Measurements from ENCODE around the gene GZMM. TPM values are rescaled to one million over a fixed set of nuclear protein-coding genes. Genes with fewer than 3 reads are reported as not detected.

Gene GZMM
- polyA plus RNA-seq, 1 of the 3 experiments (the other 2 are of a cell fraction): not detected

DNA sequence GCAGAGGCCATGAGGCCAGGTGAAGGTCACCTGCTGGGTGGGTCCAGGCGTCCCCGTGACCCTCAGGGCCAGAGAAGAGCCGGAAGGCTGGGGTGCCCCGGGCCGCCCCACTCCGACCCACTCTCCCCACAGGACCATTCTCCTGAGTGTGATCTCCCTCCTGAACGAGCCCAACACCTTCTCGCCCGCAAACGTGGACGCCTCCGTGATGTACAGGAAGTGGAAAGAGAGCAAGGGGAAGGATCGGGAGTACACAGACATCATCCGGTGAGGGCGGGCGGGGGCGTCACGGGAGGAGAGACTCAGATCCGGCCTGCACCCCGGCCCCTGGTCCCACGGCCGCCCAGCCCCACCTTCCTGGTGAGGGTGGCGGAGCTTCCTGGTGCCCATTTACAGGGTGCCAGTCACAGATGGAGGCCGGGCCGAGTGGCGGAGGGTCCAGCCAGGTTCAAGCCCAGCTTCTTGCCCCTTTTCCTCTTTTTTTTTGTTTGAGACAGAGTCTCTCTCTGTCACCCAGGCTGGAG lies 6.9 kb upstream of the GZMM start (continued):
- TF ChIP-seq FOSL2 (IDR thresholded peaks at IDR 0.05; ENCODE audit: borderline replicate concordance, low read depth) (no peak), POLR2AphosphoS5 (IDR thresholded peaks at IDR 0.05; ENCODE audit: low read depth, low read length) (no peak), RXRA (IDR thresholded peaks at IDR 0.05; ENCODE audit: borderline replicate concordance, low read depth) (no peak), CHD2 (IDR thresholded peaks at IDR 0.05; ENCODE audit: low read length, partially characterized antibody) (no peak), RAD21 (IDR thresholded peaks at IDR 0.05; ENCODE audit: low read length) (no peak), TAF1 (IDR thresholded peaks at IDR 0.05; ENCODE audit: borderline replicate concordance, low read depth, low read length) (no peak), TEAD4 (IDR thresholded peaks at IDR 0.05; ENCODE audit: borderline replicate concordance, insufficient read depth) (no peak), MXI1 (IDR thresholded peaks at IDR 0.05; ENCODE audit: low read depth, low read length) (no peak)

- Histone ChIP-seq H3K9ac (no peak overlapping the region), H3K27me3 (ENCODE audit: insufficient read depth) (no peaks in the 10 kb centered on the region), H3K9me3 (no peaks in the 10 kb centered on the region), H3K79me2 (ENCODE audit: insufficient read depth) (peaks cover 28% of the 10 kb centered on the region), H4K20me1 (ENCODE audit: insufficient read depth) (peaks cover 22% of the 10 kb centered on the region), H3K4me3 (ENCODE audit: low read depth in 2 of 2, low read length in 1 of 2) (no peak overlapping the region), H3K4me1 (ENCODE audit: control insufficient read depth in 1 of 2, insufficient read depth in 2 of 2, low read depth in 1 of 2, low read length in 1 of 2) (peaks cover 3 to 9% of the 10 kb centered on the region in 2 experiments; a peak in 2 of 4 replicates), H2AFZ (ENCODE audit: low read depth) (no peak overlapping the region), H3K36me3 (replicated peaks in 1 of 2; ENCODE audit: control insufficient read depth in 1 of 2, insufficient read depth in 2 of 2, low read length in 1 of 2) (peaks cover 0 to 48% of the 10 kb centered on the region in 2 experiments), H3F3A (replicated peaks; ENCODE audit: insufficient read depth) (no peaks in the 10 kb centered on the region), H3K4me2 (no peak overlapping the region), H3K9me2 (no peaks in the 10 kb centered on the region), H3K27ac (ENCODE audit: low read depth in 2 of 2, low read length in 1 of 2) (no peak overlapping the region)
- DNase-seq: no peak
- 88% methylated on average over 29 of the region's 40 CpGs for WGBS (ENCODE audit: low lambda C conversion rate)
- TF ChIP-seq ELF1 (IDR thresholded peaks at IDR 0.05) (no peak), MAX (IDR thresholded peaks at IDR 0.05; ENCODE audit: low read depth) (no peak), RFX5 (IDR thresholded peaks at IDR 0.05; ENCODE audit: low read length) (no peak), RCOR1 (IDR thresholded peaks at IDR 0.05; ENCODE audit: low read length) (no peak), FOSL2 (IDR thresholded peaks at IDR 0.05; ENCODE audit: borderline replicate concordance, low read depth) (no peak), POLR2AphosphoS5 (IDR thresholded peaks at IDR 0.05; ENCODE audit: low read depth, low read length) (no peak), NRF1 (IDR thresholded peaks at IDR 0.05; ENCODE audit: low read depth, low read length) (no peak), SMC3 (IDR thresholded peaks at IDR 0.05; ENCODE audit: low read depth, low read length) (no peak), CHD2 (IDR thresholded peaks at IDR 0.05; ENCODE audit: low read length, partially characterized antibody) (no peak), YY1 (IDR thresholded peaks at IDR 0.05; ENCODE audit: low read depth) (no peak), TCF12 (IDR thresholded peaks at IDR 0.05) (no peak), GATA2 (CRISPR knock-in tag; IDR thresholded peaks at IDR 0.05) (no peak)
- TF ChIP-seq, protein P1, sequence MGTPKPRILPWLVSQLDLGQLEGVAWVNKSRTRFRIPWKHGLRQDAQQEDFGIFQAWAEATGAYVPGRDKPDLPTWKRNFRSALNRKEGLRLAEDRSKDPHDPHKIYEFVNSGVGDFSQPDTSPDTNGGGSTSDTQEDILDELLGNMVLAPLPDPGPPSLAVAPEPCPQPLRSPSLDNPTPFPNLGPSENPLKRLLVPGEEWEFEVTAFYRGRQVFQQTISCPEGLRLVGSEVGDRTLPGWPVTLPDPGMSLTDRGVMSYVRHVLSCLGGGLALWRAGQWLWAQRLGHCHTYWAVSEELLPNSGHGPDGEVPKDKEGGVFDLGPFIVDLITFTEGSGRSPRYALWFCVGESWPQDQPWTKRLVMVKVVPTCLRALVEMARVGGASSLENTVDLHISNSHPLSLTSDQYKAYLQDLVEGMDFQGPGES (IDR thresholded peaks at IDR 0.05; ENCODE audit: low read depth, low read length): no peak
- TF ChIP-seq, protein P2, sequence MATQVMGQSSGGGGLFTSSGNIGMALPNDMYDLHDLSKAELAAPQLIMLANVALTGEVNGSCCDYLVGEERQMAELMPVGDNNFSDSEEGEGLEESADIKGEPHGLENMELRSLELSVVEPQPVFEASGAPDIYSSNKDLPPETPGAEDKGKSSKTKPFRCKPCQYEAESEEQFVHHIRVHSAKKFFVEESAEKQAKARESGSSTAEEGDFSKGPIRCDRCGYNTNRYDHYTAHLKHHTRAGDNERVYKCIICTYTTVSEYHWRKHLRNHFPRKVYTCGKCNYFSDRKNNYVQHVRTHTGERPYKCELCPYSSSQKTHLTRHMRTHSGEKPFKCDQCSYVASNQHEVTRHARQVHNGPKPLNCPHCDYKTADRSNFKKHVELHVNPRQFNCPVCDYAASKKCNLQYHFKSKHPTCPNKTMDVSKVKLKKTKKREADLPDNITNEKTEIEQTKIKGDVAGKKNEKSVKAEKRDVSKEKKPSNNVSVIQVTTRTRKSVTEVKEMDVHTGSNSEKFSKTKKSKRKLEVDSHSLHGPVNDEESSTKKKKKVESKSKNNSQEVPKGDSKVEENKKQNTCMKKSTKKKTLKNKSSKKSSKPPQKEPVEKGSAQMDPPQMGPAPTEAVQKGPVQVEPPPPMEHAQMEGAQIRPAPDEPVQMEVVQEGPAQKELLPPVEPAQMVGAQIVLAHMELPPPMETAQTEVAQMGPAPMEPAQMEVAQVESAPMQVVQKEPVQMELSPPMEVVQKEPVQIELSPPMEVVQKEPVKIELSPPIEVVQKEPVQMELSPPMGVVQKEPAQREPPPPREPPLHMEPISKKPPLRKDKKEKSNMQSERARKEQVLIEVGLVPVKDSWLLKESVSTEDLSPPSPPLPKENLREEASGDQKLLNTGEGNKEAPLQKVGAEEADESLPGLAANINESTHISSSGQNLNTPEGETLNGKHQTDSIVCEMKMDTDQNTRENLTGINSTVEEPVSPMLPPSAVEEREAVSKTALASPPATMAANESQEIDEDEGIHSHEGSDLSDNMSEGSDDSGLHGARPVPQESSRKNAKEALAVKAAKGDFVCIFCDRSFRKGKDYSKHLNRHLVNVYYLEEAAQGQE (IDR thresholded peaks at IDR 0.05; ENCODE audit: low read depth, low read length): no peak
- TF ChIP-seq, protein P3, sequence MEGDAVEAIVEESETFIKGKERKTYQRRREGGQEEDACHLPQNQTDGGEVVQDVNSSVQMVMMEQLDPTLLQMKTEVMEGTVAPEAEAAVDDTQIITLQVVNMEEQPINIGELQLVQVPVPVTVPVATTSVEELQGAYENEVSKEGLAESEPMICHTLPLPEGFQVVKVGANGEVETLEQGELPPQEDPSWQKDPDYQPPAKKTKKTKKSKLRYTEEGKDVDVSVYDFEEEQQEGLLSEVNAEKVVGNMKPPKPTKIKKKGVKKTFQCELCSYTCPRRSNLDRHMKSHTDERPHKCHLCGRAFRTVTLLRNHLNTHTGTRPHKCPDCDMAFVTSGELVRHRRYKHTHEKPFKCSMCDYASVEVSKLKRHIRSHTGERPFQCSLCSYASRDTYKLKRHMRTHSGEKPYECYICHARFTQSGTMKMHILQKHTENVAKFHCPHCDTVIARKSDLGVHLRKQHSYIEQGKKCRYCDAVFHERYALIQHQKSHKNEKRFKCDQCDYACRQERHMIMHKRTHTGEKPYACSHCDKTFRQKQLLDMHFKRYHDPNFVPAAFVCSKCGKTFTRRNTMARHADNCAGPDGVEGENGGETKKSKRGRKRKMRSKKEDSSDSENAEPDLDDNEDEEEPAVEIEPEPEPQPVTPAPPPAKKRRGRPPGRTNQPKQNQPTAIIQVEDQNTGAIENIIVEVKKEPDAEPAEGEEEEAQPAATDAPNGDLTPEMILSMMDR (IDR thresholded peaks at IDR 0.05): no peak
- TF ChIP-seq, protein P4, sequence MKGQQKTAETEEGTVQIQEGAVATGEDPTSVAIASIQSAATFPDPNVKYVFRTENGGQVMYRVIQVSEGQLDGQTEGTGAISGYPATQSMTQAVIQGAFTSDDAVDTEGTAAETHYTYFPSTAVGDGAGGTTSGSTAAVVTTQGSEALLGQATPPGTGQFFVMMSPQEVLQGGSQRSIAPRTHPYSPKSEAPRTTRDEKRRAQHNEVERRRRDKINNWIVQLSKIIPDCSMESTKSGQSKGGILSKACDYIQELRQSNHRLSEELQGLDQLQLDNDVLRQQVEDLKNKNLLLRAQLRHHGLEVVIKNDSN (IDR thresholded peaks at IDR 0.05; ENCODE audit: borderline replicate concordance, low read depth): no peak
- POLR2A ChIA-PET: no interaction called here
- CTCF ChIA-PET: interaction anchor here (1.5 kb wide), 1 partner anchor 28 kb away, joined by 3 read pairs; no protein-coding TSS in a partner anchor
Observed at GRCh38 chr19:538641-539428, 5.0 kb upstream of the GZMM start.
